Measurements from ENCODE around the gene CELF5. TPM values are rescaled to one million over a fixed set of nuclear protein-coding genes. Genes with fewer than 3 reads are reported as not detected.
A peak's percentile ranks its signal among the peaks of the same experiment; 100 is the strongest.
"Not testable (repeated sequence)": the region's sequence is repeated elsewhere in the genome, so short reads cannot be mapped to it uniquely, and the experiment has no call there.

The CELF5 gene
- total and polyA plus RNA-seq, 9 donors, result 1.3 to 6.4 (median 2.8) TPM

DNA sequence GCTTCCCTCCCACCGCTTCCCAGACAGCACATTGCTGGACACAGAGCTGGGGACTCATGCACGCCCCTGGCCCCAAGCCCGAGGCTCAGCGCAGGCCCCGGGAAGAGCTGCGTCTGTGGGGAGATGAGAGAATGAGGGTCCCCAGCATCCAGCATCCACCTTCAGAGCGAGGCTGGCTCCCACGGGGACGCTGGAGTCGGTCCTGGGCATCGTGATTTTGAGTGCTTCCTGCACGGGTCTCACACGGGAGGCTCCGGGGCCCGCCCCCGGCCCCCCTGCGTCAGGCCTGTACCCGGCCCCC lies 34.0 kb upstream of the CELF5 start:
- H3K27ac ChIP-seq, result no peak overlapping the region
- DNase-seq, result no peak
- H3K36me3 ChIP-seq, result no peaks in the 10 kb centered on the region
- TF ChIP-seq, protein P1, sequence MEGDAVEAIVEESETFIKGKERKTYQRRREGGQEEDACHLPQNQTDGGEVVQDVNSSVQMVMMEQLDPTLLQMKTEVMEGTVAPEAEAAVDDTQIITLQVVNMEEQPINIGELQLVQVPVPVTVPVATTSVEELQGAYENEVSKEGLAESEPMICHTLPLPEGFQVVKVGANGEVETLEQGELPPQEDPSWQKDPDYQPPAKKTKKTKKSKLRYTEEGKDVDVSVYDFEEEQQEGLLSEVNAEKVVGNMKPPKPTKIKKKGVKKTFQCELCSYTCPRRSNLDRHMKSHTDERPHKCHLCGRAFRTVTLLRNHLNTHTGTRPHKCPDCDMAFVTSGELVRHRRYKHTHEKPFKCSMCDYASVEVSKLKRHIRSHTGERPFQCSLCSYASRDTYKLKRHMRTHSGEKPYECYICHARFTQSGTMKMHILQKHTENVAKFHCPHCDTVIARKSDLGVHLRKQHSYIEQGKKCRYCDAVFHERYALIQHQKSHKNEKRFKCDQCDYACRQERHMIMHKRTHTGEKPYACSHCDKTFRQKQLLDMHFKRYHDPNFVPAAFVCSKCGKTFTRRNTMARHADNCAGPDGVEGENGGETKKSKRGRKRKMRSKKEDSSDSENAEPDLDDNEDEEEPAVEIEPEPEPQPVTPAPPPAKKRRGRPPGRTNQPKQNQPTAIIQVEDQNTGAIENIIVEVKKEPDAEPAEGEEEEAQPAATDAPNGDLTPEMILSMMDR (IDR thresholded peaks at IDR 0.05), result no peak
- TF ChIP-seq POLR2A (IDR thresholded peaks at IDR 0.05) (no peak), EP300 (IDR thresholded peaks at IDR 0.05) (no peak)
- no peak overlapping the region for H3K4me3 ChIP-seq
- H3K9me3 ChIP-seq, result no peaks in the 10 kb centered on the region
- H3K4me1 ChIP-seq (ENCODE audit: insufficient read depth), result peaks cover 11% of the 10 kb centered on the region
- WGBS, 3 donors, result 91 to 95% (median 91%) methylated on average over 18 of the region's 18 CpGs
- no peaks in the 10 kb centered on the region for H3K27me3 ChIP-seq
- intact Hi-C loops (cut with DNase I), result no loop called here

DNA sequence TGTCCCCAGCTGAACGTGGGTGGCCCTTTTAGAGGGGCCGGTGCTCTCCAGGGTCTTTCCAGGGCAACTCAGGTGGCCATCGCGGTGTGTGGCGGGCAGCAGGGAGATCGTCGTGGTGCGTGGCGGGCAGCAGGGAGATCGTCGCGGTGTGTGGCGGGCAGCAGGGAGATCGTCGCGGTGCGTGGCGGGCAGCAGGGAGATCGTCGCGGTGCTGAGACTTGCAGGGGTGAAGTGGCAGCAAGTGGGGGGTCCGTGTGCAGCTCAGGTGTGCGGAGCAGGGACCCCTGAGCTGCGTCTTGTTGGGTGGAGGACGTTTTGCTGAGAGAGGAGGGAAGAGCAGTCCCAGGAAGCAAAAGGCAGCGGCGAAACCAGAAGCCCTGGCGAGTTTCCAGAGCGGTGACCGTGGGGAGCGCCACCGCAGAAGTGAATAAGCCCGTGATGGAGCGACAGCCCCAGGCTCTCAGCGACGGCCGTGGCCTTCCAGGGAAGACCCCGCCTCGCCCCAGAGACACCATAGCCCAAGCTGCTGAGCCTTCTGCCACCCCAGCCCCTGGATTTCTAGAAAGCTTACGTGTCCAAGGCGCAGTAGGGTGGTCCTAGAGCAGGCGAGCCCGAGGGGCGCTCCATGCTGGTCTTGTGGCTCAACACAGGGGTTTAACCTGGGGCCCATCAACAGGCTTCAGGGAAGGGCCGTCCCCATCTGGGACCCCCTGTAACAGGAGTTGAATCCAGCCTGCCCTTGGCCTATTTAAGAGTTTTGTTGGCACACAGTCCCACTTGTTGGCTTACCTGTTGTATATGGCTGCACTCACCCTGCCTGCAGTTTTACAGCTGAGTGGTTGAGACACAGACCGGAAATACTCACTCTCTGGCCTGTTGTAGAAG lies 33.3 kb upstream of the CELF5 start:
- Histone ChIP-seq H3K27me3 (no peaks in the 10 kb centered on the region), H3K4me3 (no peak overlapping the region), H3K4me1 (ENCODE audit: insufficient read depth) (peaks cover 11% of the 10 kb centered on the region), H3K36me3 (no peaks in the 10 kb centered on the region), H3K9me3 (no peaks in the 10 kb centered on the region), H3K27ac (no peak overlapping the region)
- peak in 2 of 5 donors; percentile 19 to 28 for DNase-seq
- TF ChIP-seq, protein P1 (IDR thresholded peaks at IDR 0.05), result no peak
- TF ChIP-seq EP300 (IDR thresholded peaks at IDR 0.05), result no peak
- TF ChIP-seq POLR2A (IDR thresholded peaks at IDR 0.05), result no peak
- intact Hi-C loops (cut with DNase I), result no loop called here
- WGBS, 3 donors, result 89 to 92% (median 91%) methylated on average over 46 of the region's 46 CpGs

DNA sequence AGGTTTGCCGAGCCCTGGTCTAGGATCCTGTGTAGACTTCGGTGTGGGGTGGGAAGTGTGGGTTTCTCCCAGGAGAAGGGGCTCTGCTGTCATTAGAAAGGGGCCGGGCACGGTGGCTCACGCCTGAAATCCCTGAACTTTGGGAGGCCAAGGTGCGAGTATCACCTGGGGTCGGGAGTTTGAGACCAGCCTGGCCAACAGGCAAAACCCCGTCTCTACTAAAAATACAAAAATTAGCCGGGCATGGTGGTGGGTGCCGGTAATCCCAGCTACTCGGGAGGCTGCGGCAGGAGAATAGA lies 32.7 kb upstream of the CELF5 start:
- H3K27ac ChIP-seq; H3K4me1 ChIP-seq (ENCODE audit: insufficient read depth); H3K9me3 ChIP-seq; intact Hi-C loops (cut with DNase I); DNase-seq; H3K4me3 ChIP-seq; H3K36me3 ChIP-seq; H3K27me3 ChIP-seq: not testable (repeated sequence)
- 92 to 95% (median 93%) methylated on average over 12 of the region's 12 CpGs for WGBS, 3 donors

DNA sequence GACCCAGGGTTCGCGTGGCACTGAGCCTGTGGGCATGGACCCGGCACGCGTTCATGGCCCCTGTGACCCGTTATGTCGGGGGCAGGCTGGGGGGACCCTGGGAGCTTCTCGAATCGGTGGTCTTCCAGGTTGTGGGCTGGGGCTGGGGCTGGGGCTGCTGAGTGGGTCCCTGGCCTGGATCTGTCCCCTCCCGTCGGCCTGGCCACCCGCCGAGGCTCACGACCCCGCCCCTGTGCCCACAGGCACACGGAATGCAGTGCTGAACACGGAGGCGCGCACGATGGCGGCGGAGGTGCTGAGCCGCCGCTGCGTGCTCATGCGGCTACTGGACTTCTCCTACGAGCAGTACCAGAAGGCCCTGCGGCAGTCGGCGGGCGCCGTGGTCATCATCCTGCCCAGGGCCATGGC lies 32.2 kb upstream of the CELF5 start:
- no peaks in the 10 kb centered on the region for H3K9me3 ChIP-seq
- H3K27me3 ChIP-seq, result no peaks in the 10 kb centered on the region
- intact Hi-C loops (cut with DNase I), result no loop called here
- H3K27ac ChIP-seq, result no peak overlapping the region
- peaks cover 2% of the 10 kb centered on the region for H3K4me1 ChIP-seq (ENCODE audit: insufficient read depth)
- 93 to 94% (median 94%) methylated on average over 32 of the region's 32 CpGs for WGBS, 3 donors
- no peak overlapping the region for H3K4me3 ChIP-seq
- TF ChIP-seq, protein P1 (IDR thresholded peaks at IDR 0.05), result no peak
- no peak for TF ChIP-seq EP300 (IDR thresholded peaks at IDR 0.05)
- TF ChIP-seq POLR2A (IDR thresholded peaks at IDR 0.05), result no peak
- H3K36me3 ChIP-seq, result no peaks in the 10 kb centered on the region
- peak in 1 of 5 donors; percentile 14 for DNase-seq

DNA sequence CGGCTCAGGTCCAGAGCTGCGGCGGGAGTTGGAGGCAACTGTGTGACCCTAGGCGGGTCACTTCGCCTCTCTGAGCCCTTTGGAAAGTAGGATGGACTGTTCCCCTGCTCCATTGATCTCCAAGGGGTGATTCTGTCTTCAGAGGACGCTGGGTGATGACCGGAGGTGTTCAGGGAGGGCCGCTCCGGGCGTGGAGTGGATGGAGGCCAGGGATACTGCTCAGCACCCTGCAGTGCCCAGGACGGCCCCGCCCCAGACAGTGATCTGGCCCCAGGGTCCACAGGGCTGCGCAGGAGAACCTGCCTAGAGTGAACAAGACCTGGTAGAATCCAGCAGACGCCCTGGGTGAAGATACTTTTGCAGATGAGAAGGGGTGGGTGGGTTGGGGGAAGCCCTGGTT lies 31.8 kb upstream of the CELF5 start:
- Histone ChIP-seq H3K27me3 (no peaks in the 10 kb centered on the region), H3K36me3 (no peaks in the 10 kb centered on the region), H3K27ac (no peak overlapping the region), H3K4me1 (ENCODE audit: insufficient read depth) (peaks cover under 1% of the 10 kb centered on the region), H3K4me3 (no peak overlapping the region), H3K9me3 (no peaks in the 10 kb centered on the region)
- peak in 1 of 5 donors; percentile 15 for DNase-seq
- intact Hi-C loops (cut with DNase I), result no loop called here
- 82 to 95% (median 93%) methylated on average over 12 to 14 of the region's 14 CpGs for WGBS, 3 donors
- TF ChIP-seq POLR2A (IDR thresholded peaks at IDR 0.05) (no peak), EP300 (IDR thresholded peaks at IDR 0.05) (no peak)
- TF ChIP-seq, protein P1 (IDR thresholded peaks at IDR 0.05), result no peak

Data from ovary (tissue), 9 donors.